Central memory CD8-positive, alpha-beta T cell (primary cell): ENCODE data around the gene CLIC3.

Experiments
- ATAC-seq: fragments of 150-1000 bp; cut with Tn5 transposase; replicated peaks from 2 replicates; pipeline ENCODE4 v1.10.0; 2022; ENCODE audit warnings: mild to moderate bottlenecking, moderate FRiP score, moderate number of reproducible peaks; ENCODE audit not compliant: poor library complexity, severe bottlenecking; ENCODE audit errors: extremely low read depth
- DNase-seq, 2 donors: peaks; one replicate each; pipeline ENCODE4 v3.0.0; 2021; ENCODE audit warnings: low spot score in 2 of 2
- H3K27ac Mint-ChIP-seq: one replicate; pipeline ENCODE4 v1.8.0; 2022; ENCODE audit warnings: low read depth, mild to moderate bottlenecking, moderate library complexity, mixed read lengths
- H3K27me3 Mint-ChIP-seq: one replicate; pipeline ENCODE4 v1.8.0; 2022; ENCODE audit warnings: mixed read lengths
- H3K36me3 Mint-ChIP-seq: one replicate; pipeline ENCODE4 v1.8.0; 2022; ENCODE audit warnings: mild to moderate bottlenecking, moderate library complexity, mixed read lengths; ENCODE audit not compliant: insufficient read depth
- H3K4me1 Mint-ChIP-seq: one replicate; pipeline ENCODE4 v1.8.0; 2022; ENCODE audit warnings: mixed read lengths
- H3K4me3 Mint-ChIP-seq: one replicate; pipeline ENCODE4 v1.8.0; 2022; ENCODE audit warnings: mild to moderate bottlenecking, moderate library complexity, mixed read lengths
- H3K9me3 Mint-ChIP-seq: one replicate; pipeline ENCODE4 v1.8.0; 2022; ENCODE audit warnings: mixed read lengths

CLIC3 gene

GRCh38 chr9:136978073-136978864, 18.1 kb downstream of the CLIC3 start:
- Mint-ChIP-seq H3K27me3 (no peaks in the 10 kb centered on the region), H3K36me3 (peaks cover 2% of the 10 kb centered on the region), H3K27ac (no peak overlapping the region), H3K9me3 (no peaks in the 10 kb centered on the region), H3K4me3 (peak overlapping the region; percentile 44), H3K4me1 (peaks cover 21% of the 10 kb centered on the region)
- ATAC-seq (peak; percentile 37), DNase-seq (peak; percentile 54 to 61)

DNA sequence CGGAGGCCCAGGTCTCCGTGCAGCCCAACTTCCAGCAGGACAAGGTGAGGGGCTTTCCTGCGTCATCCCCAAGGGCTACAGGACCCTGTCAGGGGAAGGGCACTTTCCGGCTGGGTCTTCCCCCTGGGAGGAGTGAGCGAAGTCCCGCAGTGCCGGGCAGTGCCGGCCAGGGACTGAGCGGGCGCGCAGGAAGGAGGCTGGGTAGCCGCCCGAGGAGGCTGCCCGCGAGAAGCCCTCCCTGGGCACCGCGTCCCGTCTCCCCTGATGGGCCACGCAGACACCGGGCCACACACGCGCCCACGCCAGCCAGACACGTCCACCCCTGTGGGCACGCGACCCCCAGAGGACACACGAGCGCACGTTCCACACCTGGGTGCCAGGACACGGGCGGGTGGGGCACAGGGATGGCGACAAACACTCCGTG, 18.7 kb downstream of the CLIC3 start:
- ATAC-seq (no peak), DNase-seq (no peak)
- no peaks in the 10 kb centered on the region for H3K27me3 Mint-ChIP-seq
- peaks cover 21% of the 10 kb centered on the region for H3K4me1 Mint-ChIP-seq
- no peaks in the 10 kb centered on the region for H3K9me3 Mint-ChIP-seq
- peak overlapping the region; percentile 44 for H3K4me3 Mint-ChIP-seq
- H3K27ac Mint-ChIP-seq: no peak overlapping the region
- peaks cover 2% of the 10 kb centered on the region for H3K36me3 Mint-ChIP-seq

- H3K4me3 Mint-ChIP-seq: peak within 1 kb of the TSS; percentile 52
- DNase-seq (no peak), ATAC-seq (no peak)
- peaks cover 2% of the 10 kb centered on the region for H3K36me3 Mint-ChIP-seq
- no peaks in the 10 kb centered on the region for H3K9me3 Mint-ChIP-seq
- no peaks in the 10 kb centered on the region for H3K27me3 Mint-ChIP-seq
- H3K4me1 Mint-ChIP-seq: peaks cover 21% of the 10 kb centered on the region
- no peak within 1 kb of the TSS for H3K27ac Mint-ChIP-seq
Observed at GRCh38 chr9:136977223-136977622, 19.1 kb downstream of the CLIC3 start, which contains the start of gene PTGDS. TSS of gene PTGDS (plus strand) at chr9:136977504. CDS start at chr9:136977579, 75 bp downstream.

DNA sequence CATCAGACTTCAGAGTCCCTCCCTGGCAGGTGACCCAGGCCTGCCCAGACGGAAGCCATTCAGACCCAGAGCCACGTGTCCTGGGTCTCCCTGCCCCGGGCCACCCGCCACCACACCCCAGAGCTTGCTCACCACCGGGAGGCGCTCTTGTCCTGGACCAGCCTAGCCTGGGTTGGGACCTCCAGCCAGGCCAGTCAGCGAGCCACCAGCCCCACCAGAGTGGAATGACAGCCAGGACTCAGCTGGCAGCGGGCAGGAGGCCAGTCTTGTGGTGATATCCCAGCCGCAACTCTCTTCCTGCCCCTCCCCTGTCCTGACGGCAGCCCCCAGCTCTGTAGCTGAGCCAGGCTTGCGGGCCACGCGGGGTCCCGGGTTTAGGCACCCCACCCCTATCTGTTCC, 20.7 kb downstream of the CLIC3 start:
- no peaks in the 10 kb centered on the region for H3K9me3 Mint-ChIP-seq
- H3K27me3 Mint-ChIP-seq: no peaks in the 10 kb centered on the region
- H3K4me1 Mint-ChIP-seq: peaks cover 21% of the 10 kb centered on the region
- ATAC-seq (no peak), DNase-seq (no peak)
- H3K4me3 Mint-ChIP-seq: peak overlapping the region; percentile 52
- no peaks in the 10 kb centered on the region for H3K36me3 Mint-ChIP-seq
- no peak overlapping the region for H3K27ac Mint-ChIP-seq

GRCh38 chr9:136974817-136975535, 21.4 kb downstream of the CLIC3 start:
- no peaks in the 10 kb centered on the region for H3K9me3 Mint-ChIP-seq
- DNase-seq (no peak), ATAC-seq (no peak)
- H3K27me3 Mint-ChIP-seq: no peaks in the 10 kb centered on the region
- H3K36me3 Mint-ChIP-seq: peaks cover 1% of the 10 kb centered on the region
- H3K27ac Mint-ChIP-seq: no peak overlapping the region
- peak overlapping the region; percentile 52 for H3K4me3 Mint-ChIP-seq
- H3K4me1 Mint-ChIP-seq: peaks cover 27% of the 10 kb centered on the region

- no peaks in the 10 kb centered on the region for H3K27me3 Mint-ChIP-seq
- DNase-seq: no peak
- peaks cover 1% of the 10 kb centered on the region for H3K36me3 Mint-ChIP-seq
- H3K4me3 Mint-ChIP-seq: no peak overlapping the region
- H3K9me3 Mint-ChIP-seq: no peaks in the 10 kb centered on the region
- peaks cover 28% of the 10 kb centered on the region for H3K4me1 Mint-ChIP-seq
- ATAC-seq: no peak
- H3K27ac Mint-ChIP-seq: no peak overlapping the region
Observed at GRCh38 chr9:136973618-136974617, 22.4 kb downstream of the CLIC3 start.

DNA sequence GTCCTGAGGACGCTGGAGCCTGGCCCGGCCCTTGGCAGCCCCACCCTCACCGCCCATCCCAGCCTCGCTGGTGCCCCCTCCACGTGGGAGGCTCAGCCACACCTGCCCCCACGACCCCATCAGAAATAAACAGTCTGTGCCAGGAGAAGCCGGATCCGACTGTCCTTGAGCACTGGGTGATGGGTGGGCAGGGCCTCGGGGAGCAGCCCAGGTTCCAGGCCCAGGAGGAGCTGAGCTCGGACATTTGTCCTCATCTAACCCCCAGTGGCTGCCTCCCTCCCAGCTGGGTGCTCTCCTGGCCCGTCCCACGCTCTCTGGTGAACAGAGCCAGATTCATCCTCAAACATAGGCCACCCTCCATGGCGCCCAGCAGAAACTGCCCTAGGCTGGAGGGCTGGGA, 23.6 kb downstream of the CLIC3 start:
- peaks cover 3% of the 10 kb centered on the region for H3K36me3 Mint-ChIP-seq
- DNase-seq: no peak
- no peaks in the 10 kb centered on the region for H3K27me3 Mint-ChIP-seq
- no peak overlapping the region for H3K4me3 Mint-ChIP-seq
- H3K9me3 Mint-ChIP-seq: no peaks in the 10 kb centered on the region
- H3K4me1 Mint-ChIP-seq: peaks cover 28% of the 10 kb centered on the region
- no peak for ATAC-seq
- no peak overlapping the region for H3K27ac Mint-ChIP-seq

GRCh38 chr9:136972335-136972734, 24.0 kb downstream of the CLIC3 start:
- no peak overlapping the region for H3K27ac Mint-ChIP-seq
- H3K9me3 Mint-ChIP-seq: no peaks in the 10 kb centered on the region
- no peak overlapping the region for H3K4me3 Mint-ChIP-seq
- DNase-seq (no peak), ATAC-seq (no peak)
- peaks cover 4% of the 10 kb centered on the region for H3K36me3 Mint-ChIP-seq
- H3K4me1 Mint-ChIP-seq: peaks cover 30% of the 10 kb centered on the region
- no peaks in the 10 kb centered on the region for H3K27me3 Mint-ChIP-seq

DNA sequence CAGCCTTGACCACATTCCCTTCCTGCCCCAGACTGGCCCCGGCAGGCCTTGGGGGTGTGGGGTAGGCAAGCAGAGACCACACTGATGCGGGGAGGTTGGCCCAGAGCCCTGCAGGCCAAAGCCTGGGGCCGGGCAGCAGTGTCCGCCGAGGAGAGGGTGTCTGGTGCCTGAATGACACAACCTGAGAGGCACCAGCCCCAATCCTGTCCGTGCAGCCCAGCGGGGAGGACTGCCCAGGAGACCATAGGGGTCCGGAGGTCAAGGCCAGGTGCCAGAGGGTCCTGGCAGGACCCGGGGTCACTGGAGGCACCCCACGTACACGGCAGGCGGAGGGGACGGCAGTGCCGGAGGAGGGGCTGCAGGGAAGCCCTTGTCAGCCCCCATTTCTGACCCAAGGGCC, 24.6 kb downstream of the CLIC3 start:
- no peak for ATAC-seq
- DNase-seq: no peak
- Mint-ChIP-seq H3K4me3 (no peak overlapping the region), H3K27me3 (no peaks in the 10 kb centered on the region), H3K9me3 (no peaks in the 10 kb centered on the region), H3K4me1 (peaks cover 34% of the 10 kb centered on the region), H3K27ac (no peak overlapping the region), H3K36me3 (peaks cover 6% of the 10 kb centered on the region)

GRCh38 chr9:136970361-136970760, 26.0 kb downstream of the CLIC3 start:
- no peak overlapping the region for H3K27ac Mint-ChIP-seq
- peaks cover 32% of the 10 kb centered on the region for H3K4me1 Mint-ChIP-seq
- peaks cover 11% of the 10 kb centered on the region for H3K36me3 Mint-ChIP-seq
- ATAC-seq (no peak), DNase-seq (no peak)
- H3K4me3 Mint-ChIP-seq: no peak overlapping the region
- no peaks in the 10 kb centered on the region for H3K9me3 Mint-ChIP-seq
- H3K27me3 Mint-ChIP-seq: no peaks in the 10 kb centered on the region

GRCh38 chr9:136969774-136970173, 26.6 kb downstream of the CLIC3 start:
- ATAC-seq (no peak), DNase-seq (no peak)
- Mint-ChIP-seq H3K27me3 (no peaks in the 10 kb centered on the region), H3K36me3 (peaks cover 11% of the 10 kb centered on the region), H3K4me3 (no peak overlapping the region), H3K27ac (no peak overlapping the region), H3K9me3 (no peaks in the 10 kb centered on the region), H3K4me1 (peaks cover 29% of the 10 kb centered on the region)

GRCh38 chr9:136969150-136969549, 27.2 kb downstream of the CLIC3 start:
- Mint-ChIP-seq H3K27ac (no peak overlapping the region), H3K36me3 (peaks cover 11% of the 10 kb centered on the region), H3K9me3 (no peaks in the 10 kb centered on the region), H3K4me3 (no peak overlapping the region), H3K27me3 (no peaks in the 10 kb centered on the region), H3K4me1 (peaks cover 32% of the 10 kb centered on the region)
- ATAC-seq (no peak), DNase-seq (no peak)
